ENCODE results near the gene ASTN2. TPM values are rescaled to one million over a fixed set of nuclear protein-coding genes. Genes with fewer than 3 reads are reported as not detected.
A peak's percentile ranks its signal among the peaks of the same experiment; 100 is the strongest.

ASTN2 gene
- total RNA-seq, 1 donor from 2014 or later = 13.6 TPM

DNA sequence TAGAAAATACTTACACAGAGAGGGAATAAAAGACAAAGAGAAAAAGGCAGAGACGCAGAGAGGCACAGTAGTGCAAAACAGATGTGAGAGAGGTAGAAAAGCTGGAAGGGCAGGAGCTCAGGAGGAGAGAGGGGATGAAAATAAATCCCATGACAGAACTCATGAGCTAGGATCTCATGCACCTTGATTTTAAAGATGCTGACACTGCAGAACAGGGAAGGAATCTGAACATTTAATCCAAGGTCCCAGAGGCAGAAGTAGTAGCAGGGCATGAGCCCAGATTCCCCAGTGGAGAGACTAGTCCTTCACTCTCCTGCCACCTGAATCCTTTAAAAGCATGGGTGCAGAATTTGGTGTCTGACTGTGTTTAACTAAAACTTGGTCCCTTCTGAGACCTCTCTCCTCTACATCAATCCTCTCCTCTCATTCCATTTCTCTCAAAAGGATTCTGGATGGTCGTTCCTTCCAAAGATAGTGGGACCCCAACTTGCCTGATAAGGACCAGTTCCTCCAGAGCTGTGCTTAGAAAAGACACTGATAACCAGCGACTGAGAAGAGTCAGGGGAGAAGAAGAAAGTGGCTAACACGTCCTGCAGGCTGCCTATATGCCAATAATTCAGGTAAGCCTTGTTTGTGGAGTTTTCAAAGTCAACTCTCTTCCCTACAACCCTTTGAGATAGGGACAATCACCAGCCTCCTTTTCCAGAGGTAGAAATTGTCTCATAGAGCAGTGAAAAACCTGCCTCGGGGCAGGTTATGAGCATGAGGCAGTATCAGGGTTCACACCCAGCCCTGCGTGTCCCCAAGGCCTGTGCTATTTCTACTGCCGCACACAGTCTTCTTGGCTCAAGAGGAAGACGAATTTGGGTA lies 931.0 kb downstream of the ASTN2 start:
- no peak for DNase-seq (ENCODE audit: low read depth)
- Mint-ChIP-seq H3K4me3 (ENCODE audit: unreplicated experiment) (no peak overlapping the region), H3K4me1 (ENCODE audit: low read depth, unreplicated experiment) (peaks cover 10% of the 10 kb centered on the region), H3K27me3 (ENCODE audit: low read depth, unreplicated experiment) (peaks cover 1% of the 10 kb centered on the region), H3K36me3 (ENCODE audit: low read depth, unreplicated experiment) (peaks cover 5% of the 10 kb centered on the region), H3K9me3 (ENCODE audit: unreplicated experiment) (peaks cover 3% of the 10 kb centered on the region), H3K27ac (ENCODE audit: unreplicated experiment) (no peak overlapping the region)
- Histone ChIP-seq H2AFZ (ENCODE audit: low read depth, low read length) (no peak overlapping the region), H3K79me2 (ENCODE audit: insufficient read depth, low read length) (no peaks in the 10 kb centered on the region), H3K27ac (ENCODE audit: low read depth, low read length) (no peak overlapping the region), H3K36me3 (ENCODE audit: insufficient read depth, low read length) (no peaks in the 10 kb centered on the region), H3K27me3 (ENCODE audit: insufficient read depth, low read length) (no peaks in the 10 kb centered on the region), H3K4me1 (ENCODE audit: insufficient read depth, low read length) (no peaks in the 10 kb centered on the region), H3K4me3 (ENCODE audit: insufficient read depth, low read depth, low read length) (no peak overlapping the region), H3K9ac (ENCODE audit: low read length) (no peak overlapping the region), H3K9me3 (ENCODE audit: insufficient read depth, low read depth, low read length) (no peaks in the 10 kb centered on the region), H3K4me2 (ENCODE audit: low read length) (no peak overlapping the region), H4K20me1 (ENCODE audit: insufficient read depth, low read length) (no peaks in the 10 kb centered on the region)
- FAIRE-seq = no peak
- TF ChIP-seq, protein P1, sequence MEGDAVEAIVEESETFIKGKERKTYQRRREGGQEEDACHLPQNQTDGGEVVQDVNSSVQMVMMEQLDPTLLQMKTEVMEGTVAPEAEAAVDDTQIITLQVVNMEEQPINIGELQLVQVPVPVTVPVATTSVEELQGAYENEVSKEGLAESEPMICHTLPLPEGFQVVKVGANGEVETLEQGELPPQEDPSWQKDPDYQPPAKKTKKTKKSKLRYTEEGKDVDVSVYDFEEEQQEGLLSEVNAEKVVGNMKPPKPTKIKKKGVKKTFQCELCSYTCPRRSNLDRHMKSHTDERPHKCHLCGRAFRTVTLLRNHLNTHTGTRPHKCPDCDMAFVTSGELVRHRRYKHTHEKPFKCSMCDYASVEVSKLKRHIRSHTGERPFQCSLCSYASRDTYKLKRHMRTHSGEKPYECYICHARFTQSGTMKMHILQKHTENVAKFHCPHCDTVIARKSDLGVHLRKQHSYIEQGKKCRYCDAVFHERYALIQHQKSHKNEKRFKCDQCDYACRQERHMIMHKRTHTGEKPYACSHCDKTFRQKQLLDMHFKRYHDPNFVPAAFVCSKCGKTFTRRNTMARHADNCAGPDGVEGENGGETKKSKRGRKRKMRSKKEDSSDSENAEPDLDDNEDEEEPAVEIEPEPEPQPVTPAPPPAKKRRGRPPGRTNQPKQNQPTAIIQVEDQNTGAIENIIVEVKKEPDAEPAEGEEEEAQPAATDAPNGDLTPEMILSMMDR (IDR thresholded peaks at IDR 0.05; ENCODE audit: insufficient read depth, low read depth, low read length) = no peak
- no peak for TF ChIP-seq EZH2 (IDR thresholded peaks at IDR 0.05; ENCODE audit: insufficient read depth, low read length)

DNA sequence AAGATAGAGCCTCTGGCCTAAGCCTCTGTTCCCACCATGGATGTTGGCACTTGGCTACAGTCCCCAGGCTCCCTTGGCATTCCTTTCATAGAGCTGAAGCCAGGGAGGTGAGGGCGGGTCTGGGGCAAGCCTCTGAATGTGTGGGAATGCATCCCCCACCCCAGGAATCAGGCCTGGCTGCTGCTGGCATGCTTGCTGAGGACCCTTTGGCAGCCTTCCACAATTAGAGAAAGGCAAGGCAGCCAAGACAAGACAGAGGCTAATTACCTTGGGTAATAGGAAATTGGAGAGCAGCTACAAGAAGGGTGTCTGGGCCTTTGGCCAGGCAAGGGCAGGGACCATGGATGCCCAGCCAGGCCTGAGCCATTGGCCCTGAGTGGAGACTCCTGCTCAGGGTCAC lies 932.1 kb downstream of the ASTN2 start:
- no peaks in the 10 kb centered on the region for H3K9me3 ChIP-seq (ENCODE audit: insufficient read depth, low read depth, low read length)
- peak overlapping the region; percentile 14 for H2AFZ ChIP-seq (ENCODE audit: low read depth, low read length)
- H4K20me1 ChIP-seq (ENCODE audit: insufficient read depth, low read length) = no peaks in the 10 kb centered on the region
- H3K27me3 ChIP-seq (ENCODE audit: insufficient read depth, low read length) = no peaks in the 10 kb centered on the region
- H3K4me3 Mint-ChIP-seq (ENCODE audit: unreplicated experiment) = no peak overlapping the region
- H3K4me1 Mint-ChIP-seq (ENCODE audit: low read depth, unreplicated experiment) = peaks cover 10% of the 10 kb centered on the region
- no peaks in the 10 kb centered on the region for H3K79me2 ChIP-seq (ENCODE audit: insufficient read depth, low read length)
- H3K36me3 ChIP-seq (ENCODE audit: insufficient read depth, low read length) = no peaks in the 10 kb centered on the region
- H3K9me3 Mint-ChIP-seq (ENCODE audit: unreplicated experiment) = peaks cover 3% of the 10 kb centered on the region
- FAIRE-seq = no peak
- no peak overlapping the region for H3K4me3 ChIP-seq (ENCODE audit: insufficient read depth, low read depth, low read length)
- H3K27ac Mint-ChIP-seq (ENCODE audit: unreplicated experiment) = peak overlapping the region; percentile 62
- no peak for TF ChIP-seq EZH2 (IDR thresholded peaks at IDR 0.05; ENCODE audit: insufficient read depth, low read length)
- TF ChIP-seq, protein P1 (IDR thresholded peaks at IDR 0.05; ENCODE audit: insufficient read depth, low read depth, low read length) = no peak
- peaks cover 1% of the 10 kb centered on the region for H3K27me3 Mint-ChIP-seq (ENCODE audit: low read depth, unreplicated experiment)
- no peaks in the 10 kb centered on the region for H3K4me1 ChIP-seq (ENCODE audit: insufficient read depth, low read length)
- no peak overlapping the region for H3K4me2 ChIP-seq (ENCODE audit: low read length)
- H3K9ac ChIP-seq (ENCODE audit: low read length) = no peak overlapping the region
- DNase-seq (ENCODE audit: low read depth) = peak; percentile 25
- peaks cover 5% of the 10 kb centered on the region for H3K36me3 Mint-ChIP-seq (ENCODE audit: low read depth, unreplicated experiment)
- no peak overlapping the region for H3K27ac ChIP-seq (ENCODE audit: low read depth, low read length)

DNA sequence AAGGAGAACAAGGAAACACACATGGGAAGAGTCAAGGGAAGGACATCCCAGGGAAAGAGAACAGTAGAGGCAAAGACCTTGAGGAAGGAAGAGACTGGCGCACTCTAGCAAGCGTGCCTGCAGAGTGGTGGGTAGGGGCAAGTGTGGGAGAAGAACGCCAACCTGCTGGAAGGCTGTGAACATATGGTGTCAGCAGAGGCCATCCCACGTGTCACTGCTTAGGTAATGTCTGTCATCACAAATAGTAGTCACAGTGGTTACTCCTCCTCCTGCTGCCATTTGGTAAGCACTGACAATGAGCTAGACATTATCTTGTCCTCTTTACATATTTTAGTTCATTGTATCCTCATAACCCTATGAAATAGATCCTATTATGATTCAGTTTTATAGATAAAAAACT lies 934.2 kb downstream of the ASTN2 start:
- Mint-ChIP-seq H3K9me3 (ENCODE audit: unreplicated experiment) (peaks cover 5% of the 10 kb centered on the region), H3K4me3 (ENCODE audit: unreplicated experiment) (no peak overlapping the region), H3K36me3 (ENCODE audit: low read depth, unreplicated experiment) (peaks cover 7% of the 10 kb centered on the region), H3K27me3 (ENCODE audit: low read depth, unreplicated experiment) (peaks cover 5% of the 10 kb centered on the region), H3K4me1 (ENCODE audit: low read depth, unreplicated experiment) (peaks cover 10% of the 10 kb centered on the region), H3K27ac (ENCODE audit: unreplicated experiment) (no peak overlapping the region)
- Histone ChIP-seq H3K9me3 (ENCODE audit: insufficient read depth, low read depth, low read length) (no peaks in the 10 kb centered on the region), H3K9ac (ENCODE audit: low read length) (no peak overlapping the region), H3K4me2 (ENCODE audit: low read length) (no peak overlapping the region), H3K79me2 (ENCODE audit: insufficient read depth, low read length) (no peaks in the 10 kb centered on the region), H2AFZ (ENCODE audit: low read depth, low read length) (no peak overlapping the region), H4K20me1 (ENCODE audit: insufficient read depth, low read length) (no peaks in the 10 kb centered on the region), H3K27me3 (ENCODE audit: insufficient read depth, low read length) (no peaks in the 10 kb centered on the region), H3K36me3 (ENCODE audit: insufficient read depth, low read length) (no peaks in the 10 kb centered on the region), H3K4me1 (ENCODE audit: insufficient read depth, low read length) (peaks cover 8% of the 10 kb centered on the region), H3K4me3 (ENCODE audit: insufficient read depth, low read depth, low read length) (no peak overlapping the region), H3K27ac (ENCODE audit: low read depth, low read length) (no peak overlapping the region)
- no peak for DNase-seq (ENCODE audit: low read depth)
- FAIRE-seq = no peak
- TF ChIP-seq, protein P1 (IDR thresholded peaks at IDR 0.05; ENCODE audit: insufficient read depth, low read depth, low read length) = no peak
- TF ChIP-seq EZH2 (IDR thresholded peaks at IDR 0.05; ENCODE audit: insufficient read depth, low read length) = no peak
